Transverse colon (tissue), 4 donors: Measurements from ENCODE around the gene PMEL. TPM values are rescaled to one million over a fixed set of nuclear protein-coding genes. Genes with fewer than 3 reads are reported as not detected.

ENCODE experiments used
- DNase-seq: peaks from one replicate; pipeline ENCODE4 v3.0.0-alpha.2; 2019
- H3K27ac ChIP-seq, 4 donors: fragments of 200-600 bp; sonication (generic); 2 replicates each; pipeline ENCODE4 v1.5.1; 2016 to 2018; ENCODE audit warnings: inconsistent platforms in 4 of 4
- H3K27me3 ChIP-seq: fragments of 200-600 bp; sonication (generic); 2 replicates; pipeline ENCODE4 v1.5.1; 2017; ENCODE audit warnings: inconsistent platforms
- H3K36me3 ChIP-seq, 4 donors: fragments of 200-600 bp; sonication (generic); 2 replicates each; pipeline ENCODE4 v1.5.1; 2017 to 2019; ENCODE audit warnings: inconsistent platforms in 4 of 4
- H3K4me1 ChIP-seq, 4 donors: fragments of 200-600 bp; sonication (generic); 2 replicates each; pipeline ENCODE4 v1.5.1; 2017 to 2020; ENCODE audit warnings: inconsistent platforms in 4 of 4
- H3K4me3 ChIP-seq, 4 donors: fragments of 200-600 bp; sonication (generic); 1 replicate in 1 of 4; 2 replicates in 3 of 4; pipeline versions ENCODE4 v1.5.1 to v1.6.1; 2017 to 2019; ENCODE audit warnings: inconsistent platforms in 4 of 4
- H3K9me3 ChIP-seq, 2 donors: fragments of 200-600 bp; sonication (generic); 2 replicates each; pipeline ENCODE4 v1.5.1; 2017 to 2019; ENCODE audit warnings: inconsistent platforms in 2 of 2
- CTCF ChIP-seq, 5 experiments: fragments of 200-600 bp in 3 of 5; fragments of 450-650 bp in 2 of 5; sonication (generic) in 3 of 5; IDR thresholded peaks; 1 replicate in 2 of 5; 2 replicates in 3 of 5; pipeline ENCODE4 v1.5.1; 2016 to 2017; ENCODE audit warnings: antibody characterized with exemption in 5 of 5, inconsistent platforms in 3 of 5, mild to moderate bottlenecking in 2 of 5, moderate library complexity in 1 of 5
- EP300 ChIP-seq: sonication (generic); formaldehyde crosslinking; IDR thresholded peaks from one replicate; pipeline ENCODE4 v1.6.1; 2017; ENCODE audit warnings: antibody characterized with exemption, low read depth
- POLR2A ChIP-seq: fragments of 450-650 bp; IDR thresholded peaks from one replicate; pipeline ENCODE4 v1.6.1; 2016; ENCODE audit warnings: antibody characterized with exemption, mild to moderate bottlenecking, moderate library complexity
- POLR2AphosphoS5 ChIP-seq, 3 donors: sonication (generic); formaldehyde crosslinking; IDR thresholded peaks; one replicate each; pipeline ENCODE4 v1.6.1; 2016; ENCODE audit warnings: antibody characterized with exemption in 3 of 3
- WGBS, 2 donors: methylation state at CpG; one replicate each; pipeline ENCODE4 v1.1.5; 2018; ENCODE audit warnings: low coverage in 1 of 2; 5-methylcytosine and 5-hydroxymethylcytosine counted together
- in situ Hi-C, 4 donors: fragments of 200-750 bp; cut with MboI; loops; one replicate each; pipeline versions ENCODE4 v1.15.0 to v1.15.1; 2017; ENCODE audit warnings: low sequenced_read_pairs in 3 of 4, low pct_ligation_motif_present in 1 of 4, low pct_unique_long_range_greater_than_20kb in 1 of 4
- intact Hi-C: fragments of 100-400 bp; cut with DNase I; formaldehyde crosslinking; loops from one replicate; pipeline ENCODE4 v1.15.1; 2023; ENCODE audit warnings: low total_unique reads
- total RNA-seq, 4 donors: library from RNA; depleted of rRNA; stranded (reverse); fragments of >200 nt; gene quantifications; one replicate each; pipeline ENCODE4 v1.1.0, GENCODE V29; 2016

The PMEL gene
- total RNA-seq, 4 donors from 2014 or later, result 2.4 to 7.0 (median 4.9) TPM; not detected in 1

DNA sequence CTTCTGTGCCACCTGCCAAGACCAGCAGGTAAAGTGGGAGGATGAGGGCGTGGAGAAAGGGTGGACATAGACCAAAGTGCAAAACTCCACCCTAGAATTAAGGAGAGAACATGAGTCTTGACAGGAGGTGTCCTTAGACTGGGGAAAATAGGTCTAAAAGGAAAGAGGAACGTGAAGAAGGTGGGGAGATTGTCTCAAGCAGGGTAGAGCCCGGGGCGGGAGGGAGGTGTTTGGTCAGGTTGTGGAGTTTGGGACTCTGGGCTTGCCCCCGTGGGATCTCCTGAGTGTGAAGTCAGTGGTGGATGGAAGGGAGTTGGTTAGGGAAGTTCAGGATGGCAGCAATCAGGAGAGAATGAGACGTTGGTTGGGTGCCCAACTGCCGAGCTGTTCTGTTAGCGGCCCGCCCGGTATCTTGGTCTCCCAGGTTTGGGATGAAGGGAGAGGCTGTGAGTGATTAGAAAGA is 34.5 kb downstream of the PMEL start:
- Histone ChIP-seq H3K27me3 (no peaks in the 10 kb centered on the region), H3K4me1 (peaks cover 23 to 61% (median 53%) of the 10 kb centered on the region in 4 donors), H3K27ac (peak overlapping the region; percentile 92 to 99 (median 98)), H3K36me3 (no peaks in the 10 kb centered on the region), H3K4me3 (peak overlapping the region; percentile 64 to 84 (median 72)), H3K9me3 (no peaks in the 10 kb centered on the region)
- WGBS, 2 donors, result 7 to 11% methylated on average over 7 to 10 of the region's 10 CpGs
- intact Hi-C loops (no loop called here), in situ Hi-C loops (loop anchor here in 2 of 4 donors (10.0 to 25.0 kb wide), 4 partner anchors 117 to 197 kb away; partner anchors contain the start of genes ORMDL2 (in 2 of the 2), SARNP (in 2 of the 2) and GDF11 (in 1 of the 2))
- TF ChIP-seq EP300 (no peak), CTCF (IDR thresholded peaks at IDR 0.05) (no peak), POLR2AphosphoS5 (IDR thresholded peaks at IDR 0.05) (peak; percentile 70 to 89 (median 84)), POLR2A (peak; percentile 83)
- DNase-seq, result peak; percentile 52

- in situ Hi-C loops, result loop anchor here in 2 of 4 donors (10.0 to 25.0 kb wide), 4 partner anchors 116 to 196 kb away; partner anchors contain the start of genes ORMDL2 (in 2 of the 2), SARNP (in 2 of the 2) and GDF11 (in 1 of the 2)
- peak; percentile 73 for DNase-seq
- Histone ChIP-seq H3K27ac (peak within 1 kb of the TSS; percentile 92 to 99 (median 98)), H3K4me3 (peak within 1 kb of the TSS; percentile 64 to 84 (median 72)), H3K36me3 (no peaks in the 10 kb centered on the region), H3K27me3 (no peaks in the 10 kb centered on the region), H3K9me3 (no peaks in the 10 kb centered on the region), H3K4me1 (peaks cover 28 to 66% (median 58%) of the 10 kb centered on the region in 4 donors)
- TF ChIP-seq EP300 (no peak), POLR2AphosphoS5 (IDR thresholded peaks at IDR 0.05) (no peak), CTCF (IDR thresholded peaks at IDR 0.05) (peak; percentile 50 to 80 (median 50)), POLR2A (no peak)
- 38 to 42% methylated on average over 2 to 3 of the region's 3 CpGs for WGBS, 2 donors
- intact Hi-C loops, result no loop called here
Observed at GRCh38 chr12:55930771-55931316, 35.0 kb downstream of the PMEL start, which contains the start of gene DGKA. DGKA (plus strand) TSS chr12:55931162; CDS start chr12:55936504, 5,342 bp downstream.

GRCh38 chr12:55929306-55929791 is 36.5 kb downstream of the PMEL start:
- H3K36me3 ChIP-seq, result no peaks in the 10 kb centered on the region
- in situ Hi-C loops, result loop anchor here in 2 of 4 donors (5.0 to 25.0 kb wide), 2 partner anchors 117 to 197 kb away; partner anchors contain the start of genes ORMDL2 (in 1 of the 2) and SARNP (in 1 of the 2)
- H3K4me1 ChIP-seq, result peaks cover 29 to 71% (median 62%) of the 10 kb centered on the region in 4 donors
- TF ChIP-seq EP300, result no peak
- peak in 2 of 3 donors; percentile 26 to 43 for TF ChIP-seq POLR2AphosphoS5 (IDR thresholded peaks at IDR 0.05)
- no peak for TF ChIP-seq CTCF (IDR thresholded peaks at IDR 0.05)
- peak; percentile 27 for TF ChIP-seq POLR2A
- peak overlapping the region; percentile 92 to 99 (median 98) for H3K27ac ChIP-seq
- H3K4me3 ChIP-seq, result no peak overlapping the region
- WGBS, 2 donors, result 21 to 33% methylated on average over 2 to 8 of the region's 8 CpGs
- no peaks in the 10 kb centered on the region for H3K27me3 ChIP-seq
- intact Hi-C loops, result loop anchor here (5.0 kb wide), 1 partner anchor 97 kb away; no protein-coding TSS in a partner anchor
- H3K9me3 ChIP-seq, result no peaks in the 10 kb centered on the region
- DNase-seq, result peak; percentile 75
